Measurements from ENCODE around the gene NTSR2. TPM values are rescaled to one million over a fixed set of nuclear protein-coding genes. Genes with fewer than 3 reads are reported as not detected.
A peak's percentile ranks its signal among the peaks of the same experiment; 100 is the strongest.

NTSR2 gene
- total RNA-seq, 6 donors from 2014 or later, result not detected

DNA sequence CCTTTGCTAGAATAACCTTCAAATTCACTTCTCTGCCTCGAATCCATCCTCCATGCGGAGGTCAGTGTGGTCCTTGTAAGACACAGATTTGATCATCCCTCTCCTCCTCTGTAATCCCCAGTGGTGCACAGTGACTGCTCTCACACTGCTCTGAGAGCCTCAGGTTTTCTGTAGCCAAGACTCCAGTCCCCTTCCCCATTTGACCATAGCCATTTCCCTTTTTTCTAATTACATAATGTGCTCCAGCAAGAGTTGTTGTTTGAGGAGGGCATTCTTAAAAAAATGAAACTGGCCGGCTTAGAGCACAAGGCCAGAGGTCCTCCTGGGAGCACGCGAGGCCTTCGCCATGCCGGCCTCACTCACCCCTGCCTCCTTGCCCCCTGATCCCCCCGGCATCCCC is 41.8 kb upstream of the NTSR2 start:
- no peaks in the 10 kb centered on the region for H3K9me3 ChIP-seq
- H3K27me3 ChIP-seq, result no peaks in the 10 kb centered on the region
- 72 to 79% methylated on average over 8 of the region's 8 CpGs for WGBS, 2 donors
- DNase-seq (peak in 1 of 2 donors; percentile 45), ATAC-seq (ENCODE audit: low FRiP score in 2 of 2) (no peak)
- no peak overlapping the region for H3K4me3 ChIP-seq
- H3K27ac ChIP-seq, result no peak overlapping the region
- no peaks in the 10 kb centered on the region for H3K36me3 ChIP-seq
- TF ChIP-seq, protein P1, sequence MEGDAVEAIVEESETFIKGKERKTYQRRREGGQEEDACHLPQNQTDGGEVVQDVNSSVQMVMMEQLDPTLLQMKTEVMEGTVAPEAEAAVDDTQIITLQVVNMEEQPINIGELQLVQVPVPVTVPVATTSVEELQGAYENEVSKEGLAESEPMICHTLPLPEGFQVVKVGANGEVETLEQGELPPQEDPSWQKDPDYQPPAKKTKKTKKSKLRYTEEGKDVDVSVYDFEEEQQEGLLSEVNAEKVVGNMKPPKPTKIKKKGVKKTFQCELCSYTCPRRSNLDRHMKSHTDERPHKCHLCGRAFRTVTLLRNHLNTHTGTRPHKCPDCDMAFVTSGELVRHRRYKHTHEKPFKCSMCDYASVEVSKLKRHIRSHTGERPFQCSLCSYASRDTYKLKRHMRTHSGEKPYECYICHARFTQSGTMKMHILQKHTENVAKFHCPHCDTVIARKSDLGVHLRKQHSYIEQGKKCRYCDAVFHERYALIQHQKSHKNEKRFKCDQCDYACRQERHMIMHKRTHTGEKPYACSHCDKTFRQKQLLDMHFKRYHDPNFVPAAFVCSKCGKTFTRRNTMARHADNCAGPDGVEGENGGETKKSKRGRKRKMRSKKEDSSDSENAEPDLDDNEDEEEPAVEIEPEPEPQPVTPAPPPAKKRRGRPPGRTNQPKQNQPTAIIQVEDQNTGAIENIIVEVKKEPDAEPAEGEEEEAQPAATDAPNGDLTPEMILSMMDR (IDR thresholded peaks at IDR 0.05), result no peak
- TF ChIP-seq POLR2AphosphoS5 (IDR thresholded peaks at IDR 0.05) (no peak), POLR2A (IDR thresholded peaks at IDR 0.05) (no peak), EP300 (IDR thresholded peaks at IDR 0.05) (no peak)
- H3K4me1 ChIP-seq, result peaks cover 0 to 8% (median 4%) of the 10 kb centered on the region in 4 donors

DNA sequence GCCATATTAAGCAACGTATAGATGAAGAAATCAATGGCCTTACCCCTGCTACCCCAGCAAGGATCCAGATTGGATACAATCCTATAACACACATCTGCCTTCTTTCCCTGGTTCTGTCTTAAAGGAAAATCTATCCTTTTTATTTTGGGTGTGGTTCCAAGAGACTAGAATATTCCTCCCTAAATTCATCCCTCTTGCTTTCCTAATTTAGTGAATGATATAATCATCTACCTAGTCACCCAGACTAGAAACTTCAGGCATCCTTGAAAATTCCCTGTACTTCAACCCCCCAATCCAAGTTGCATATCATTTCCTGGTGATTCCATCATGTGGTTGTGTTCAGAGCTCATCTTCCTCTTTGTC is 41.3 kb upstream of the NTSR2 start:
- Histone ChIP-seq H3K27ac (no peak overlapping the region), H3K27me3 (no peaks in the 10 kb centered on the region), H3K36me3 (no peaks in the 10 kb centered on the region), H3K4me1 (peaks cover 0 to 4% (median 0%) of the 10 kb centered on the region in 4 donors), H3K9me3 (no peaks in the 10 kb centered on the region), H3K4me3 (no peak overlapping the region)
- 81 to 82% methylated on average over 1 of the region's 1 CpG for WGBS, 2 donors
- ATAC-seq (ENCODE audit: low FRiP score in 2 of 2) (no peak), DNase-seq (no peak)
- no peak for TF ChIP-seq POLR2A (IDR thresholded peaks at IDR 0.05)

DNA sequence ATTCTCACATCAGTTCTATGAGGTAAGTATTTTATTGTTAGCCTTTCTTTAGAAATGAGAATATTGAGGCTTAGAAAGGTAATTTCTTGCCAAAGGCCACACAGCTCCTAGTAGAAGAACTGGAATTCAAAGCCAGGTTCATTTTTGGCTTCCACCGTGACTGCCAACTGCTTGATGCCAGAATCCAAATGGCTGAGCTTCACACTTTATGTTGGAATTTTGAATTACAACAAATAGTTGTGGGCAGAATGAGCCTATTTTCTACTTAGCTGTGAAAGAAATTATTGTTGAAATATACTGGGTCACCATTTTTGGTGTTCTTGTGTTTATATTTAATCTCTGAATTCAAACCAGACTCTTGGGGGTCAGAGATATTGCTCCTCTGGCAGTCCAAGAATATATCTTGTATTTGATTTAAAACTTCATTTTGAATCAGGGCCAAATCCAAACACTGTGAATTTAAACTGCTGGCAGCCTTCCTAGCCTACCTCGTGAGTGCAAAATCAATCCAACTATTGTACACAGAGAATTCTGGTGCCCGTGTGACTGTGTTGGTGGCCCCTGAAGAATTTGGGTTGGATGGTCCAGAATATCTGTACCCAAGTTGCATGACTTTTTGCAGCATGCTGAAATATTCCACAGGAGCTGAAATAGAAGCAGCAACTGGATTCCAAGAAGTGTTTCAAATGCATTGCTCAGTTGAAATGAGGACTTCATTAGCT is 40.8 kb upstream of the NTSR2 start:
- no peak for DNase-seq
- H3K27ac ChIP-seq, result no peak overlapping the region
- TF ChIP-seq POLR2AphosphoS5 (IDR thresholded peaks at IDR 0.05) (no peak), POLR2A (IDR thresholded peaks at IDR 0.05) (no peak)
- H3K4me1 ChIP-seq, result peaks cover 0 to 2% (median 0%) of the 10 kb centered on the region in 4 donors
- no peaks in the 10 kb centered on the region for H3K9me3 ChIP-seq
- H3K36me3 ChIP-seq, result no peaks in the 10 kb centered on the region
- no peak for ATAC-seq (ENCODE audit: low FRiP score in 2 of 2)
- WGBS, 2 donors, result 36 to 45% methylated on average over 3 of the region's 3 CpGs
- no peaks in the 10 kb centered on the region for H3K27me3 ChIP-seq
- no peak overlapping the region for H3K4me3 ChIP-seq

DNA sequence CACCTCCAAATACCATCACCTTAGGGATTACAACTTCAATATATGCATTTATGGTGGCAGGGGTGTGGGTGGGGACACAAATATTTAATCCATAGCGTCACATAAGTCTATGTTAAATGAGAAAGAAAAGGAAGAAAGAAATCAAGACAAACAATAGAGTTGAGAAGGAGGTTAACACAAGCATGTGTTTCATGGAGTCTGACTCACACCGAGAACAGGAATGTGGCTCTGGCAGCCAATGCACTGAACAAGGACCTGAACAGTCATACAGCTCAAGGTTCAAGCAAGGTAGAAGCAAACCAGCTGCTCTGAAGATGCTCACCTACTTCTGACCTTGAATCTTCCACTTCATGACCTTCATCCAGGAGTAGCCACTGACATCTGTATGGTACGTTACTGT is 40.2 kb upstream of the NTSR2 start:
- DNase-seq (no peak), ATAC-seq (ENCODE audit: low FRiP score in 2 of 2) (peak in 1 of 2 donors; percentile 12)
- H3K9me3 ChIP-seq, result no peaks in the 10 kb centered on the region
- no peaks in the 10 kb centered on the region for H3K27me3 ChIP-seq
- TF ChIP-seq POLR2A (IDR thresholded peaks at IDR 0.05) (no peak), POLR2AphosphoS5 (IDR thresholded peaks at IDR 0.05) (no peak), EP300 (IDR thresholded peaks at IDR 0.05) (no peak)
- TF ChIP-seq, protein P1 (IDR thresholded peaks at IDR 0.05), result no peak
- 65 to 68% methylated on average over 3 of the region's 3 CpGs for WGBS, 2 donors
- H3K36me3 ChIP-seq, result no peaks in the 10 kb centered on the region
- no peak overlapping the region for H3K4me3 ChIP-seq
- H3K27ac ChIP-seq, result no peak overlapping the region
- peaks cover 0 to 2% (median 0%) of the 10 kb centered on the region in 4 donors for H3K4me1 ChIP-seq

DNA sequence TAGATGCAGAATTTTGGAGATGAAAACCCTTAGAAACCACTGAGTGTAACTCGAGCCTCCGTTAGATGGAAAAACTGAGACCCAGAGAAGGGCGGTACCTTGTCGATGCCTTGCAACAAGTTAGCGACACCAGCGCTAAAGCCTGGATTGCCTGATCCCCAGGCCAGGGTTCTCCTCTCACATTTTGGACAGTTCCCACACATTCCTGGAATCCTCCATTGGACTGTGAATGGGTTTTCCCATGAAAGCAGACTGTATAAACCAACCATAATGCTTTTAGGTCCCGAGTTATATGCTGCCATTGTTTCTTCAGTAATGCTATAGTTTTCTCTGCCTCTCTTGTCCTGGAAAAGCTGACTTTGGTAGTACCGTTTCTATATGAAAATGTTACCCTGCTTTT is 39.3 kb upstream of the NTSR2 start:
- no peak for ATAC-seq (ENCODE audit: low FRiP score in 2 of 2)

More for the DNA sequence above, 39.3 kb upstream of the NTSR2 start:
- DNase-seq, result no peak
- no peak overlapping the region for H3K27ac ChIP-seq
- WGBS, 2 donors, result 91 to 95% methylated on average over 8 of the region's 8 CpGs
- H3K4me1 ChIP-seq, result peaks cover 0 to 2% (median 0%) of the 10 kb centered on the region in 4 donors
- no peaks in the 10 kb centered on the region for H3K9me3 ChIP-seq
- H3K4me3 ChIP-seq, result no peak overlapping the region
- no peaks in the 10 kb centered on the region for H3K36me3 ChIP-seq
- no peaks in the 10 kb centered on the region for H3K27me3 ChIP-seq
- TF ChIP-seq POLR2AphosphoS5 (IDR thresholded peaks at IDR 0.05) (no peak), POLR2A (IDR thresholded peaks at IDR 0.05) (no peak), EP300 (IDR thresholded peaks at IDR 0.05) (no peak)
- TF ChIP-seq, protein P1 (IDR thresholded peaks at IDR 0.05), result no peak
